IMR-90 (cell line): ENCODE measurements around the gene SEMA5A.

Source experiments
- BHLHE40 ChIP-seq: fragments of 150-350 bp; IDR thresholded peaks from 2 replicates; pipeline ENCODE4 v1.6.1; 2016; ENCODE audit warnings: mild to moderate bottlenecking, low read depth, low read length
- CEBPB ChIP-seq: IDR thresholded peaks from 2 replicates; pipeline ENCODE4 v1.6.1; 2012; ENCODE audit warnings: low read depth, low read length, improper control_type of control experiment
- CTCF ChIP-seq: conservative IDR thresholded peaks from 2 replicates; pipeline ENCODE4 v1.5.1; 2012; ENCODE audit warnings: mild to moderate bottlenecking, low read depth, low read length, improper control_type of control experiment
- MAZ ChIP-seq: IDR thresholded peaks from 2 replicates; pipeline ENCODE4 v1.6.1; 2012; ENCODE audit warnings: low read depth, mild to moderate bottlenecking, low read length, improper control_type of control experiment, moderate library complexity, borderline replicate concordance
- RAD21 ChIP-seq: IDR thresholded peaks from 2 replicates; pipeline ENCODE4 v1.6.1; 2012; ENCODE audit warnings: low read length, improper control_type of control experiment
- RFX5 ChIP-seq: IDR thresholded peaks from 2 replicates; pipeline ENCODE4 v1.8.0; 2012; ENCODE audit warnings: low read depth, mild to moderate bottlenecking, low read length, moderate library complexity
- SMC3 ChIP-seq: fragments of 150-350 bp; IDR thresholded peaks from 2 replicates; pipeline ENCODE4 v1.6.1; 2016; ENCODE audit warnings: low read depth, mild to moderate bottlenecking, antibody characterized with exemption, low read length, moderate library complexity

DNA sequence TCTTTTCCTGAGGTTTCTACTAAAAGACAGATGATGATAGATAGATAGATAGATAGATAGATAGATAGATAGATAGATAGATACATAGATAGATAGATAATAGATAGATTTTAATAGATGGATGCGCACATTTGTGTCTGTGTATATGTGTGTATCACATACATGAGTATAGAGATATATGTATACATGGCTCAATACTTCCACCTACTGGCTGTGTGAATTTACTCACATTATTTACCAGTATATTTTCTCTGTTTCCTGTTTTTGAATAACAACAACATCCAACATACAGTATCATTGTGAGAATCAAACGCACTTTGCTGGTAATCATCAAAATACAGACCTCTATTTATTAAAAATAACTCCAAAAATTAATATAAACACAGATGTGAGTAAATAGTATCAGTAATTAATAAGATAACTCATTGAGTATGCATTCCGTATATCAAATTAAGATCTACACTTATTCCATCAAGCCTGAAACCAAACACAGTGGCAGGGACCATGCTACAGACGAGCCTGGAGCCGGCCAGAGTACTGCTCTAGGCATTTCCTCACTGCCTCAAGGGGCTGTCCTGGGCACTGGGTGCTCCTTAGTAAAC lies 338.0 kb downstream of the SEMA5A start:
- TF ChIP-seq CTCF, result peak; percentile 69
- TF ChIP-seq MAZ, result no peak
- TF ChIP-seq CEBPB, result no peak
- TF ChIP-seq RFX5, result no peak
- TF ChIP-seq SMC3, result peak; percentile 85
- peak; percentile 87 for TF ChIP-seq RAD21
- no peak for TF ChIP-seq BHLHE40
